Colonic mucosa (tissue), 4 donors: ENCODE measurements around the gene PABPN1. TPM values are rescaled to one million over a fixed set of nuclear protein-coding genes. Genes with fewer than 3 reads are reported as not detected.
A peak's percentile ranks its signal among the peaks of the same experiment; 100 is the strongest.

ENCODE experiments used
- DNase-seq: peaks from one replicate; pipeline ENCODE4 v3.0.0-alpha.2; 2020
- H3K27ac ChIP-seq: fragments of 200-600 bp; one replicate; pipeline ENCODE4 v1.8.0; 2021
- H3K27me3 ChIP-seq: fragments of 200-600 bp; one replicate; pipeline ENCODE4 v1.8.0; 2021
- H3K36me3 ChIP-seq: fragments of 200-600 bp; one replicate; pipeline ENCODE4 v1.8.0; 2021
- H3K4me1 ChIP-seq: fragments of 200-600 bp; one replicate; pipeline ENCODE4 v1.8.0; 2021; ENCODE audit warnings: mild to moderate bottlenecking
- H3K4me3 ChIP-seq: fragments of 200-600 bp; one replicate; pipeline ENCODE4 v1.8.0; 2021
- H3K9ac ChIP-seq, 2 donors: one replicate each; pipeline ENCODE4 v1.7.0; 2013; ENCODE audit warnings: control low read depth in 2 of 2, low read depth in 2 of 2, low read length in 2 of 2
- H3K9me3 ChIP-seq: fragments of 200-600 bp; one replicate; pipeline ENCODE4 v1.8.0; 2021
- CTCF ChIP-seq: fragments of 200-600 bp; IDR thresholded peaks from one replicate; pipeline ENCODE4 v1.8.0; 2022; ENCODE audit warnings: antibody characterized with exemption, mild to moderate bottlenecking
- intact Hi-C: fragments of 100-400 bp; cut with DNase I; formaldehyde crosslinking; loops from one replicate; pipeline ENCODE4 v1.14.1; 2022
- total RNA-seq, 2 donors: library from RNA; stranded (reverse); fragmentation: NEBNext Ultra II Directional in 1 of 2; extraction: Animal tissue kit (Norgen Biotek cat#: 25700) in 1 of 2; gene quantifications; one replicate each; pipeline ENCODE4 v1.2.1, GENCODE V29; 2021
- donor health status: healthy.
- donor health status: DM: no; HTN: no; CAD: no.
- donor health status: DM: no; HTN: no; CAD: no.

Gene PABPN1
- total RNA-seq, 2 donors from 2014 or later: 122 to 197 TPM

GRCh38 chr14:23294734-23295561, 26.3 kb upstream of the PABPN1 start:
- Histone ChIP-seq H3K27me3 (no peaks in the 10 kb centered on the region), H3K4me1 (peaks cover 3% of the 10 kb centered on the region), H3K4me3 (peak overlapping the region; percentile 9), H3K9ac (peak overlapping the region; percentile 34 to 37), H3K36me3 (no peaks in the 10 kb centered on the region), H3K9me3 (no peaks in the 10 kb centered on the region), H3K27ac (no peak overlapping the region)
- peak; percentile 88 for TF ChIP-seq CTCF
- peak; percentile 31 for DNase-seq
- intact Hi-C loops: loop anchor here (10.0 kb wide), 1 partner anchor 170 kb away; no protein-coding TSS in a partner anchor

- TF ChIP-seq CTCF: no peak
- intact Hi-C loops: loop anchor here (2.0 to 10.0 kb wide), 2 partner anchors 29 to 171 kb away; no protein-coding TSS in a partner anchor
- Histone ChIP-seq H3K9me3 (no peaks in the 10 kb centered on the region), H3K9ac (no peak overlapping the region), H3K4me3 (no peak overlapping the region), H3K27ac (no peak overlapping the region), H3K27me3 (no peaks in the 10 kb centered on the region), H3K36me3 (no peaks in the 10 kb centered on the region), H3K4me1 (peaks cover 3% of the 10 kb centered on the region)
- no peak for DNase-seq
Measured at GRCh38 chr14:23296012-23296777, 25.1 kb upstream of the PABPN1 start.

- intact Hi-C loops: loop anchor here (2.0 to 10.0 kb wide), 2 partner anchors 30 to 172 kb away; no protein-coding TSS in a partner anchor
- no peaks in the 10 kb centered on the region for H3K9me3 ChIP-seq
- H3K27me3 ChIP-seq: no peaks in the 10 kb centered on the region
- H3K36me3 ChIP-seq: no peaks in the 10 kb centered on the region
- TF ChIP-seq CTCF: no peak
- DNase-seq: no peak
- no peak overlapping the region for H3K9ac ChIP-seq
- H3K27ac ChIP-seq: no peak overlapping the region
- H3K4me3 ChIP-seq: no peak overlapping the region
- H3K4me1 ChIP-seq: peaks cover 3% of the 10 kb centered on the region
Measured at GRCh38 chr14:23297096-23297495, 24.2 kb upstream of the PABPN1 start.

GRCh38 chr14:23297611-23298277, 23.5 kb upstream of the PABPN1 start:
- TF ChIP-seq CTCF: no peak
- Histone ChIP-seq H3K4me3 (no peak overlapping the region), H3K9me3 (no peaks in the 10 kb centered on the region), H3K27me3 (no peaks in the 10 kb centered on the region), H3K27ac (no peak overlapping the region), H3K9ac (no peak overlapping the region), H3K4me1 (peaks cover 3% of the 10 kb centered on the region), H3K36me3 (no peaks in the 10 kb centered on the region)
- intact Hi-C loops: loop anchor here (2.0 to 10.0 kb wide), 2 partner anchors 31 to 173 kb away; no protein-coding TSS in a partner anchor
- no peak for DNase-seq
